Motor neuron (in vitro differentiated cells): ENCODE data around the gene NUDT14. TPM values are rescaled to one million over a fixed set of nuclear protein-coding genes. Genes with fewer than 3 reads are reported as not detected.

Source experiments
- ATAC-seq, 8 experiments: fragments of 200-7000 bp; cut with Tn5 transposase; replicated peaks in 6 of 8; 2 replicates each; pipeline ENCODE4 v1.8.0; 2021; ENCODE audit warnings: mild to moderate bottlenecking in 8 of 8, moderate library complexity in 8 of 8
- H3K27ac ChIP-seq, 2 donors: fragments of 250-450 bp; sonication (Bioruptor Pico); 2 replicates each; pipeline ENCODE4 v1.9.0; 2021; ENCODE audit warnings: antibody characterized with exemption in 2 of 2, mild to moderate bottlenecking in 2 of 2, moderate library complexity in 1 of 2
- H3K4me1 ChIP-seq, 2 donors: fragments of 250-450 bp; sonication (Bioruptor Pico); replicated peaks in 1 of 2; 2 replicates each; pipeline ENCODE4 v1.6.1; 2021; ENCODE audit warnings: antibody characterized with exemption in 2 of 2, mild to moderate bottlenecking in 2 of 2, moderate library complexity in 1 of 2
- H3K4me3 ChIP-seq, 5 donors: fragments of 250-450 bp; sonication (Bioruptor Pico); 2 replicates each; pipeline ENCODE4 v1.9.0; 2021; ENCODE audit warnings: antibody characterized with exemption in 5 of 5, mild to moderate bottlenecking in 5 of 5, moderate library complexity in 4 of 5
- WGBS, 10 experiments: fragments of 450-650 bp; shearing (Covaris generic); methylation state at CpG; one replicate each; pipeline ENCODE4 v1.0.0; 2022; 5-methylcytosine and 5-hydroxymethylcytosine counted together
- in situ Hi-C, 9 experiments: fragments of 400-800 bp; cut with MboI; loops; one replicate each; pipeline ENCODE4 v1.15.0; 2021; ENCODE audit warnings: low sequenced_read_pairs in 9 of 9, low pct_unique_long_range_greater_than_20kb in 2 of 9; ENCODE audit not compliant: unreplicated experiment in 9 of 9
- total RNA-seq, 8 experiments: library from RNA; unstranded; fragments of 300-600 nt; gene quantifications; 2 replicates each; pipeline versions ENCODE4 v1.2.3 to v1.2.4, GENCODE V29; 2022

The NUDT14 gene
- total RNA-seq, 8 experiments from 2014 or later = 11.0 to 26.1 (median 20.8) TPM

DNA sequence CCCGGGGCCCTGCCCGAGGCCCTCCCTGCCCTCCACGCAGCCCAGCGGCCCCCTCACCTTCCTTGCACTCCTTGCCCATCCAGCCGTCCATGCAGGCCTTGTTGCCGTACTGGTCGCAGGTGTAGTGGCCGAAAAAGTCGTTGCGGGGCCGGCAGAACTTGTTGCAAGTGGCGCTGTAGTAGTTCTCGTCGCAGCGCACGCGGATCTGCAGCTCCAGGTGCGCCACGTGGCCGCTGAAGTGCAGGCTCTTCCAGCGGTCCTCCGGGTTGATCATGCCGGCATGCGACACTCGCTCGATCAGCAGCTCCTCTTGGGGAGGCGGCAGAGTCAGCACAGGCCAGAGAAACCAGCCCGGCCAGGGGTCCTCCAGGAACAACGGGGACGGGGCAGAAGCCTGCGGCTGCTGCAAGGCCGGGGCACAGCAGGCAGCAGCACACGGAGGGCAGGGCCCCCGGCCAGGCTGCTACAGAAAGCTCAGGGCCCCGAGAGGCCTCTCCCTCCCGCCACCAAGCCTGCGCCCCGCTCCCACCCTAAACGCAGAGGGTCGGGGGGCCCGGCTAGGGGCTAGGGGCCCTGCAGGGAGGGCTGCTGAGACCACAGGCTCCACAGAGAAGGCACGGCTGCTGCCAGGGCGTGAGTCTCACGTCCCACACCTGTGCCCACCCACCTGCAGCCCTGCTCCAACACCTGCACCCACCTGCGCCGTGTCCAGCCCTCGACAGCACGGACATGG, 25.3 kb downstream of the NUDT14 start:
- 20 to 78% (median 67%) methylated on average over 1 to 10 of the region's 48 CpGs; no CpG with 5 or more reads in 5 of the 10 experiments for WGBS, 10 experiments
- in situ Hi-C loops = no loop called here
- peak in 1 of 8 experiments; percentile 16 for ATAC-seq

DNA sequence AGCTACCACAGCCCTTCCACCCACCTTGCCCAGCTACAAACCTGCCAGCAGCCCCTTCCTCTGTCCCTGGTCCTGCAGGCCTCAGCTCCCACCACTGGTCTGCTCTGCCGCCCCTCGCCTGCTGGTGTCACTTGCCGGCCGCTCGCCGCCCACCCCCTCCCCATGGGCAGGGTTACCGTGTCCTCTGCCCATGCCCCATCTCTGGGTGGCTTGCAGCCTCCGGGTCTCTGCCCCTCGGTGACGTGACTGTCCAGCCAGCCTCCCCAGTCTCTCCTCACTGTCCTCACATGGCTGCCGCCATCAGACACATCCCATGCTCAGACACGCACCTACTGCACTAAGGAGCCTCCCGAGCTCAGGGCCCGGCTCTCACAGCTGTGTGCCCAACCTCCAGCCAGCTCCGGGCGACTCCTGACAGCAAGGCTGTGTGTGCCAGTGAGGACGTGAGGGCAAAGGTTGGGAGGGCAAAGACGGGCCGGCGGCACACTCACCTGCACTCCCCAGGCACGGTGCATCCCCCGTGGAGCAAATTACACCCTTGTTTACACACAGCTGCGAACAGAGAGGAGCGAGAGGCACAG, 26.0 kb downstream of the NUDT14 start:
- WGBS, 10 experiments = 26 to 100% (median 80%) methylated on average over 1 to 3 of the region's 24 CpGs; no CpG with 5 or more reads in 5 of the 10 experiments
- H3K27ac ChIP-seq = no peak overlapping the region
- no peak for ATAC-seq
- H3K4me1 ChIP-seq = peaks cover 0 to 5% of the 10 kb centered on the region in 2 donors
- in situ Hi-C loops = no loop called here
- H3K4me3 ChIP-seq = no peak overlapping the region

More for the DNA sequence above, 25.3 kb downstream of the NUDT14 start:
- Histone ChIP-seq H3K27ac (no peak overlapping the region), H3K4me1 (peaks cover 0 to 5% of the 10 kb centered on the region in 2 donors), H3K4me3 (no peak overlapping the region)

DNA sequence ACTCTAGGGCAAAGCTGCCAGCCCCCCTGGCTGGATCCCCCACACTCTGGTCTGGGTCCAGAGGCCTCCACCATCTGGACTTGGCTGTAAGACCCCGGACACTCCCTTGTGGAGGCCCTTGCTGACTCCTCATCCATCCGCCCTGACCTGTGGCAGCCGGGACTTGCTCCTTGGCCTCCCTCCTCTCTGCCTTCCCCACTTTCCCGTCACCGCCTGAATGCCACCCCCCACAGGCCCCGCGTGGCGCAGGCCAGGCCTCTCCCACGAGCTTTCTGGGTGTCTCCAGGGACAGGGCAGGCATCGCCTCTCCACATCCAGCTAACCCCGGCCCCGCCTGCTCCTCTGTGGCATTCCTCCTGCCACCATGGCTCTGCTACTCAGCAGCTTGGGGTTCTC, 26.6 kb downstream of the NUDT14 start:
- 40 to 76% (median 75%) methylated on average over 1 to 5 of the region's 12 CpGs; no CpG with 5 or more reads in 7 of the 10 experiments for WGBS, 10 experiments
- Histone ChIP-seq H3K4me3 (no peak overlapping the region), H3K4me1 (peaks cover 0 to 5% of the 10 kb centered on the region in 2 donors), H3K27ac (no peak overlapping the region)
- in situ Hi-C loops = no loop called here
- peak in 2 of 8 experiments; percentile 40 to 49 for ATAC-seq

DNA sequence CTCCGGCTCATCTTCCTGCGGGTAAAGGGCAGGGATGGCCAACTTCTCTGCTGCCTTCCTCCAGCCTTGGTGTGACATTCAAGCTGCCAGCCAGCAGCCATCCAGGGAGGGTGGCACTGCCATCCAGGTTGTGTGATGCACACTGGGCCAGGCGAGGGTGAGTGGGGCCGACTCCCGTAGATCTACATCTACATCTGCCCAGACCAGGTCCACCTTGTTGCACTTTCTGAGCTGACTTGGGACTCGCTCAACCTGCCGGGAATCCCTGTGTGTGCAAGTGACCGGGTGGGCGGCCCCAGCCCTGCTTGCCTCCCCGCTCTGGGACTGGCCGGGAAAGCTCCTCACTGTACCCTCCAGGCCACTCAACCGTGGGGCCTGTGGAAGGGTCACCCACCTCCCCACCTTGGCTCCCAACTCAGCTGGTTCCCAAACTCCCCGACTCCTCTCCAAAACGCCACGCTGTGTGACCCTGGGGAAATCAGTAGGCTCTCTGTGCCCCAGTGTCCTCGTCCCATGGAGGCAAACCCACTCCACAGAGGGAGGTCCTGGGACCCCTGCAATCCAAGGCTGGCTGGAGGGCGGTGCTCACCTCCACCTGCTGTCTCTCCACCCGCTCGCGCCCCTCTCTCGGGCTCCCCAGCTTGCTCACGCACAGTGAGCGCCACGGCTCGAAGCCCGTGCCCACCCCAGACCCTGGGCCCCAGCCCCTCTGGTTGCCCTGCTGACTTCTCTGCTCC, 27.2 kb downstream of the NUDT14 start:
- Histone ChIP-seq H3K4me3 (no peak overlapping the region), H3K27ac (no peak overlapping the region), H3K4me1 (peaks cover 0 to 4% of the 10 kb centered on the region in 2 donors)
- peak in 1 of 8 experiments; percentile 11 for ATAC-seq
- WGBS, 10 experiments = 73 to 84% (median 83%) methylated on average over 1 to 6 of the region's 26 CpGs; no CpG with 5 or more reads in 7 of the 10 experiments
- in situ Hi-C loops = no loop called here

DNA sequence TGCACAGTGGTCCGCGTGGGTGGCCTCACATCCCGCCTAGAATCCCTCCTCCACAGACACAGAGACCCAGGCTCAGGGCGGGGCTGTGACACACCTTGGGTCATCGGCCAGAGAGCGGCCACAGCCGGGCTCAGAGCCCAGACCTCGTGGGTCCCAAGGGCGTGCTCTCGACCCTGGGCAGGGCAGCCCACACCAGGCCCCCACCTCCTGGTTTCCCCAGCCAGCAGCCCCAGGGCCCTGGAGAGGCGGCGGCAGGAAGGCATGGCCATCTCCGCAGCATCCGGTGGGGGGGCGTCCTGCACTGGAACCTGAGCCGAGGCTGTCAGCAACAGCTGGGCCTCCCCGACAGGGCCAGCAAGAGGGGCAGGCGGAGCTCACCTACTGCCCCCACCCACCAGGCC, 27.8 kb downstream of the NUDT14 start:
- in situ Hi-C loops = no loop called here
- no peak overlapping the region for H3K4me3 ChIP-seq
- ATAC-seq = peak in 2 of 8 experiments; percentile 67 to 71

DNA sequence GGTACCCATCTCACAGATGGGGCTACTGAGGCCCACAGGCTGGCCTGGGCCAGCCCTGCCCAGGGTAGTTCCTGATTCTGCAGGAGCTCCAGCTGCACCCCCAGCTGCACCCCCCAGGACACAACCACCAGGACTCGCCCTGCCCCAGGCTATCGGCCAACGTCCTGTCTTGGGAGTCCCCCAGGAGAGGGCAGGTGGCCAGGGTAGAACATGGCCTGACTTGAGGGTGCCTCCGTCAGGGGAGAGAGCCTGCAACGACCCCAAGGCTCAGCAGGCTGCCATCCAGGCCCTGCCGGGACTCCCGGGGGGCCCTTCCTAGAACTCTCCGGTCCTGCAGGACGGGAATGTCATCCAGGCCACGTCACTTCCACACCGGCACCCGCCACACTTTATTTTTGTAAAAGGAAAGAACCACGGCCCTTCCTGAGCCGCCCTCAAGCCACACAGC, 28.3 kb downstream of the NUDT14 start:
- Histone ChIP-seq H3K4me1 (no peaks in the 10 kb centered on the region), H3K4me3 (no peak overlapping the region), H3K27ac (no peak overlapping the region)
- in situ Hi-C loops = no loop called here
- 61 to 92% methylated on average over 5 to 7 of the region's 14 CpGs; no CpG with 5 or more reads in 8 of the 10 experiments for WGBS, 10 experiments
- ATAC-seq = no peak

More for the DNA sequence above, 27.8 kb downstream of the NUDT14 start:
- 80% methylated on average over 1 of the region's 18 CpGs; no CpG with 5 or more reads in 9 of the 10 experiments for WGBS, 10 experiments
- H3K27ac ChIP-seq = no peak overlapping the region
- H3K4me1 ChIP-seq = no peaks in the 10 kb centered on the region

DNA sequence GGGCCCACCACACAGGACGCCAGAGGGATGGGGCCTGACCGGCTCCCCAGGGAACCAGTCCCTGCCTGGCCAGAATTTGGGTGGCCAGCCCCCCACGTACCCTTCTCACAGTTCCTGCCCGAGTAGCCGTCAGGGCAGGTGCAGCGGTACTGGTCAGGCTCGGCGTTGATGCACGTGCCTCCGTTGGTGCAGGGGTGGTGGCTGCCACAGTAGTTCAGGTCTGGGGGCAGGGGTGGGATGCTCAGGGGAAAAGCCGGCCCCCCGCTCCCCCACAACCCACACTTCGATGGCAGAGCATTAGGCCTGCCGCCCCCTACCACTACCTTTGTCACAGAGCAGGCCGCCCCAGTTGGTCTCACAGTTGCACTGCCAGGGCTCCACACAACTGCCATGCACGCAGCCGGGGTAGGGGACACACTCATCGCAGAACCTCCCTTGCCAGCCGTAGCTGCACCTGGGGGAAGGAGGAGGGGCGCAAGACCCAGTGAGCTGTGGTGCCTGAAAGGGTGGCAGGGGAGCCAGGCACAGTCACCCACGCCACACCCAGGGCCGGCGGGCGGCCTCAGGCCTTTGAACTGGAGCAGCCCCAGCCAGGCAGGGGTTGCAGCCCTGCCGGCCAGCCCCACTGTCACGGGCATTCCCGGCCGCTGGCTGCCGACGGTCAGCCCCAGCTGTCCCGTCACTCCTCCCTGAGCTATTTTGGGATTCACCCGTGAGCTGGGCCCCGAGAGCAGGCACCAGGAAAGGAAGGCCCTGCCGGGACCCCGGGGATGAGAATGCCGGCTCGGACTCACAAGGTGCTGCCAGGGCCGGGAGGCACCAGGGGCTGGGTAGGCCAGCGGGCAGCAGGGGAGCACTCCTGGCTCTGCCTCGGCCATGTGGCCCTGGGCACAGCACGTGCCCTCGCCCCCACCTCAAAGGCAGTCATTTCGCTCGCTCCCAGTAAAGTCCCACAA, 29.0 kb downstream of the NUDT14 start:
- Histone ChIP-seq H3K27ac (no peak overlapping the region), H3K4me3 (no peak overlapping the region), H3K4me1 (no peaks in the 10 kb centered on the region)
- in situ Hi-C loops = no loop called here
- ATAC-seq = no peak
- 86 to 100% (median 90%) methylated on average over 1 to 8 of the region's 44 CpGs; no CpG with 5 or more reads in 7 of the 10 experiments for WGBS, 10 experiments

DNA sequence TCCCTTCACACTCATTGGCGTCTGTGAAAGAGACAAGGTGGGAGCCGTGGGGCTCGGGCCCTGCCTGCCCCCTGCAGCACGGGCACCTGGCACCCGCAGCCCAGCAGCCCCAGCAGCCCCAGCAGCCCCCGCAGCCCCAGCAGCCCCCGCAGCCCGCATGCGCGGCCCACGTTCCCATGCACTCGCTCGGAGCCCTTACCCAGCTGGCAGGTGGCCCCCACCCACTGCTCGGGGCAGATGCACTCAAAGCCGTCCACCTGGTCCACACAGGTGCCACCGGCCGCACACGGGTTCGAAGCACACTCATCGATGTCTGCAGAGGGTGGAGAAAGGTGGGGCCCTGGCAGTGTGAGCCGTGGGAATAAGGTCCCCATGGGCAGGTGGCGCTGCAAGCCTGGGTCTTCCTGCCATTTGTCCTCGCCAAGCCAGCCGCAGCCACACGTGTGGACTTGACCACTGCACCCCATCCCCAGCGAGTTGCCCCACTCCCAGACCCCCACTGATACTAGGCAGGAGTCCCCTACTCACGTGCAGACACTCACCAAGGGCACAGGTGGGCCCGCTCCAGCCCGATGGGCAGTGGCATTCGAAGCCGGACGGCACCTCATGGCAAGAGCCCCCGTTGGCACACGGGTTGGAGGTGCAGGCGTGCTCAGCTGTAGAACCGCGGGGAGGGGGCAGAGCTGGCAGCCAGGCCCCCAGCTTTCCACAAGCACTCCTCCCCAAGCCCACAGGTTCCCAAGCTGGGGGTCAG, 29.9 kb downstream of the NUDT14 start:
- no peaks in the 10 kb centered on the region for H3K4me1 ChIP-seq
- ATAC-seq = no peak
- in situ Hi-C loops = no loop called here
- no peak overlapping the region for H3K27ac ChIP-seq
- 87 to 100% (median 92%) methylated on average over 2 to 6 of the region's 37 CpGs; no CpG with 5 or more reads in 7 of the 10 experiments for WGBS, 10 experiments
- H3K4me3 ChIP-seq = no peak overlapping the region

DNA sequence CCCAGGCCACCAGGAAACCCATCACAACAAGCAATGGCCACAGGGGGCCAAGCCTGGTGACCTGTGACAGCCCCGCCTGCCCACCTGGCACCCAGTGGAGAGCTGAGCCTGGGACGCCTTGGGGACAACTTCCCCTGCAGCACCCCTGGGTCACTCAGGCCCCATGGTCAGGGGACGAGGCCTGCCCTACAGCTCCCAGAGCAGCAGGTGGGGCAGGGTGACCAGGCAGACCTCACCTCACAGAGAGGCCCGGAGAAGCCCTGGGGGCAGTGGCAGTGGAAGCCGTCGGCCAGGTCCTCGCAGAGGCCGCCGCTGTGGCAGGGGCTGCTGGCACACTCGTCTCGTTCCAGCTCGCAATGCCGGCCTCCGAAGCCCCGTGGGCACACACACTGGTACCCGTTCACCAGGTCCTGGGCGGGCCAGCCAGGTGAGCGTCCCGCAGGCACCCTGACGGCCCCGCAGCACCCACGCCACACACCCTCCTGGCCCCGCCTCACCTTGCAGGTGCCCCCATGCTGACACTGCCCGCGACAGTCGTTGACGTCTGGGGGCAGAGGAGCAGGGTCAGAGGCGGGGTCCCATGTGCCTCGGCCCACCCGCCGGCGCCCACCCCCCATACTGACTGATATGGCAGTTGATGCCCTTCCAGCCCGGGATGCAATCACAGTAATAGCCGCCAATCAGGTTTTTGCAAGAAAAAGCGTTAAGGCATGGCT, 30.6 kb downstream of the NUDT14 start:
- ATAC-seq = no peak
- in situ Hi-C loops = no loop called here
- no peak overlapping the region for H3K4me3 ChIP-seq
- WGBS, 10 experiments = 100% methylated on average over 1 to 2 of the region's 35 CpGs; no CpG with 5 or more reads in 6 of the 10 experiments
- H3K4me1 ChIP-seq = no peaks in the 10 kb centered on the region
- H3K27ac ChIP-seq = no peak overlapping the region

DNA sequence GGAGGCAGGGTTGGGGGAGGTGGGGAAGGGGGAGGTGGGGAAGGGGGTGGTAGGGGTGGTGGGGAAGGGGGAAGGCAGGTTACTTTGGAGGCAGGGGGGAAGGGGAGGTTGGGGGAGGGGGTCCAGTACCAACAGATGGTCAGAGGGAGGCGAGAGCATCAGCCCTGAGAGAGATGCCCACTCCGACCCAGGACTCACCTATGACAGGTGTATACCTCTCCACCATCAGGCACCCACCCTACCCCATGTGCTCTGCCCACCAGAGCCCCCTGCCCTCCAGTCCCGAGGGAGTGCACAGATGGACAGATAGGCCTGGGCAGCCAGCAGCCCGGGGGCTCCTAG, 31.1 kb downstream of the NUDT14 start:
- no peak overlapping the region for H3K27ac ChIP-seq
- no peak for ATAC-seq
- WGBS, 10 experiments = no CpG with 5 or more reads among the region's 4 CpGs
- H3K4me1 ChIP-seq = no peaks in the 10 kb centered on the region
- in situ Hi-C loops = no loop called here
- H3K4me3 ChIP-seq = no peak overlapping the region

DNA sequence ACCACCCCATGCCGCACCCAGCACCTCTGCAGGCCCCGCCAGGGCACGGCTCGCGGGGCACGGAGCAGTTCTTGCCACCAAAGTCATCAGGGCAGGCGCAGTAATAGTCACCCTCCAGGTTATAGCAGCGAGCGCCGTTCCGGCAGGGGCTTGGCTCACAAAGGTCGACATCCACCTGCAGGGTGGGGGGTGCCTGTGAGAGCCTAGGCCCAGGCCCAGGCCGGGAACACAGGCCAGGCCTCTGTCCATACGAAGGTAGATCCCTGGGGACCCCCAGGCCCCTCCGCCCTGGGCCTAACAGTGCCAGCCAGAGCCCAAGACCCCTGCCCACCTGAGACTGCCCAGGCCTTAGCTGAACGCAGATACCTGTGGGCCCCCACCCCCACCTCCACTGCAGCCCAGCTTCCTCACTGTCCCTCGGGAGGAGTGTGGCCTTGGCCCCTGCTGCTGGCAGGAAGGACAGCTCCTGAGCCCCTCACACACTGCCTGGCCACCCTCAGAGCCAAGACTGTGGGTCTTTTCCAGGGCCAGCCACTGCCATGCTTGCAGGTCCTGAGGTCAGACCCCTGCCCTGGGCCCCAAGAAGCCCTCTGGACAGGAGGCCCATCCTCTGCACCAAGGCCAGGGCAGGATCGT, 31.8 kb downstream of the NUDT14 start:
- Histone ChIP-seq H3K4me1 (no peaks in the 10 kb centered on the region), H3K4me3 (no peak overlapping the region), H3K27ac (no peak overlapping the region)
- WGBS, 10 experiments = no CpG with 5 or more reads among the region's 18 CpGs
- in situ Hi-C loops = no loop called here
- ATAC-seq = no peak
